IMR-90 (cell line): Measurements from ENCODE around the gene FUT1. TPM values are rescaled to one million over a fixed set of nuclear protein-coding genes. Genes with fewer than 3 reads are reported as not detected.

Source experiments
- ATAC-seq: fragments of 200-7000 bp; cut with Tn5 transposase; 2 replicates; pipeline ENCODE4 v1.9.1; 2020; ENCODE audit warnings: low read depth, mild to moderate bottlenecking, moderate library complexity
- BruUV-seq: library from RNA; stranded (reverse); fragments of 400-500 nt; replicated peaks from 2 replicates; lab custom pipeline; 2021; lab: Mats Ljungman, UMichigan
- CTCF ChIA-PET: fragments of 300-600 bp; formaldehyde crosslinking; extraction: SDS; loops from one replicate; lab custom pipeline; 2021; ENCODE audit warnings: antibody characterized with exemption; lab: Yijun Ruan, JAX
- POLR2A ChIA-PET: fragments of 300-600 bp; sonication (Branson Sonifier 250); formaldehyde crosslinking; loops from one replicate; lab custom pipeline; 2022; ENCODE audit warnings: antibody characterized with exemption; ENCODE audit not compliant: unreplicated experiment; lab: Charles Lee
- DNase-seq: peaks from one replicate; pipeline ENCODE4 v3.0.0; 2013
- H2AFZ ChIP-seq: replicated peaks from 2 replicates; pipeline ENCODE3; 2013; ENCODE audit warnings: low read length, mild to moderate bottlenecking; ENCODE audit not compliant: poor library complexity
- H2AK5ac ChIP-seq: 2 replicates; pipeline ENCODE4 v1.6.1; 2013; ENCODE audit warnings: low read depth, low read length, inconsistent platforms
- H2AK9ac ChIP-seq: replicated peaks from 2 replicates; pipeline ENCODE3; 2013; ENCODE audit warnings: mild to moderate bottlenecking, low read depth, low read length, moderate library complexity; ENCODE audit not compliant: poor library complexity
- H2BK120ac ChIP-seq: 2 replicates; pipeline ENCODE4 v1.6.1; 2013; ENCODE audit warnings: low read depth, low read length, inconsistent platforms
- H2BK15ac ChIP-seq: 3 replicates; pipeline ENCODE4 v1.6.1; 2013; ENCODE audit warnings: low read depth, low read length, inconsistent platforms
- H2BK20ac ChIP-seq: 2 replicates; pipeline ENCODE4 v1.6.1; 2013; ENCODE audit warnings: low read depth, mild to moderate bottlenecking, inconsistent platforms, low read length, moderate library complexity
- H2BK5ac ChIP-seq: 2 replicates; pipeline ENCODE4 v1.6.1; 2013; ENCODE audit warnings: mild to moderate bottlenecking, low read depth, low read length, inconsistent platforms; ENCODE audit not compliant: poor library complexity, severe bottlenecking
- H3K14ac ChIP-seq: replicated peaks from 2 replicates; pipeline ENCODE4 v1.6.1; 2013; ENCODE audit warnings: low read depth, low read length, inconsistent platforms
- H3K18ac ChIP-seq: 2 replicates; pipeline ENCODE4 v1.6.1; 2013; ENCODE audit warnings: low read depth, low read length, control low read depth
- H3K23ac ChIP-seq: 2 replicates; pipeline ENCODE4 v1.6.1; 2013; ENCODE audit warnings: low read depth, low read length, inconsistent platforms
- H3K27ac ChIP-seq: 2 replicates; pipeline ENCODE4 v1.5.1; 2013; ENCODE audit warnings: mild to moderate bottlenecking, control low read depth, low read length; ENCODE audit not compliant: insufficient read depth
- H3K27me3 ChIP-seq: 2 replicates; pipeline ENCODE4 v1.6.1; 2013; ENCODE audit warnings: low read length; ENCODE audit not compliant: control insufficient read depth, insufficient read depth
- H3K36me3 ChIP-seq: 2 replicates; pipeline ENCODE4 v1.6.1; 2013; ENCODE audit warnings: low read length, mixed read lengths; ENCODE audit not compliant: control insufficient read depth, insufficient read depth
- H3K4ac ChIP-seq: 2 replicates; pipeline ENCODE4 v1.6.1; 2013; ENCODE audit warnings: low read depth, low read length, inconsistent platforms
- H3K4me1 ChIP-seq: 2 replicates; pipeline ENCODE4 v1.6.1; 2013; ENCODE audit warnings: low read length, mixed read lengths; ENCODE audit not compliant: control insufficient read depth, insufficient read depth
- H3K4me2 ChIP-seq: 2 replicates; pipeline ENCODE4 v1.6.1; 2013; ENCODE audit warnings: low read depth, mild to moderate bottlenecking, control low read depth, low read length, moderate library complexity
- H3K4me3 ChIP-seq: 2 replicates; pipeline ENCODE4 v1.5.1; 2013; ENCODE audit warnings: low read depth, mild to moderate bottlenecking, control low read depth, low read length, moderate library complexity; ENCODE audit not compliant: insufficient read depth
- H3K56ac ChIP-seq: 2 replicates; pipeline ENCODE4 v1.6.1; 2013; ENCODE audit warnings: low read length, inconsistent platforms; ENCODE audit not compliant: insufficient read depth; ENCODE audit errors: extremely low read depth
- H3K79me1 ChIP-seq, 2 experiments: 2 replicates each; pipeline ENCODE4 v1.6.1; 2013; ENCODE audit warnings: low read length in 2 of 2, inconsistent platforms in 1 of 2, low read depth in 1 of 2
- H3K9ac ChIP-seq: 2 replicates; pipeline ENCODE4 v1.6.1; 2013; ENCODE audit warnings: low read depth, low read length, control low read depth
- H3K9me1 ChIP-seq: 2 replicates; pipeline ENCODE4 v1.6.1; 2013; ENCODE audit warnings: low read length, inconsistent platforms; ENCODE audit not compliant: insufficient read depth
- H3K9me3 ChIP-seq: 2 replicates; pipeline ENCODE4 v1.6.1; 2013; ENCODE audit warnings: low read length; ENCODE audit not compliant: control insufficient read depth, insufficient read depth
- H4K20me1 ChIP-seq: 2 replicates; pipeline ENCODE4 v1.6.1; 2013; ENCODE audit warnings: low read length, inconsistent platforms; ENCODE audit not compliant: insufficient read depth
- H4K5ac ChIP-seq: 2 replicates; pipeline ENCODE4 v1.6.1; 2013; ENCODE audit warnings: mild to moderate bottlenecking, low read depth, low read length, control low read depth
- H4K8ac ChIP-seq, 2 experiments: 2 replicates each; pipeline ENCODE4 v1.6.1; 2013; ENCODE audit warnings: low read depth in 2 of 2, low read length in 2 of 2, control low read depth in 1 of 2, inconsistent platforms in 1 of 2
- H4K91ac ChIP-seq: 2 replicates; pipeline ENCODE4 v1.6.1; 2013; ENCODE audit warnings: low read depth, low read length, inconsistent platforms; ENCODE audit not compliant: insufficient read depth
- BHLHE40 ChIP-seq: fragments of 150-350 bp; IDR thresholded peaks from 2 replicates; pipeline ENCODE4 v1.6.1; 2016; ENCODE audit warnings: mild to moderate bottlenecking, low read depth, low read length
- CEBPB ChIP-seq: IDR thresholded peaks from 2 replicates; pipeline ENCODE4 v1.6.1; 2012; ENCODE audit warnings: low read depth, low read length, improper control_type of control experiment
- FOS ChIP-seq: fragments of 150-350 bp; IDR thresholded peaks from 2 replicates; pipeline ENCODE4 v1.6.1; 2016; ENCODE audit warnings: low read depth, low read length
- MAZ ChIP-seq: IDR thresholded peaks from 2 replicates; pipeline ENCODE4 v1.6.1; 2012; ENCODE audit warnings: low read depth, mild to moderate bottlenecking, low read length, improper control_type of control experiment, moderate library complexity, borderline replicate concordance
- MXI1 ChIP-seq: IDR thresholded peaks from 2 replicates; pipeline ENCODE4 v1.6.1; 2012; ENCODE audit warnings: low read depth, mild to moderate bottlenecking, low read length, moderate library complexity, borderline replicate concordance
- NFE2L2 ChIP-seq: fragments of 150-350 bp; IDR thresholded peaks from 2 replicates; pipeline ENCODE4 v1.6.1; 2016; ENCODE audit warnings: low read depth, mild to moderate bottlenecking, low read length
- POLR2A ChIP-seq: IDR thresholded peaks from 2 replicates; pipeline ENCODE4 v1.6.1; 2012; ENCODE audit warnings: mild to moderate bottlenecking, low read depth, low read length
- RCOR1 ChIP-seq: IDR thresholded peaks from 2 replicates; pipeline ENCODE4 v1.6.1; 2012; ENCODE audit warnings: mild to moderate bottlenecking, low read length, improper control_type of control experiment; ENCODE audit not compliant: insufficient replicate concordance
- RFX5 ChIP-seq: IDR thresholded peaks from 2 replicates; pipeline ENCODE4 v1.8.0; 2012; ENCODE audit warnings: low read depth, mild to moderate bottlenecking, low read length, moderate library complexity
- SMC3 ChIP-seq: fragments of 150-350 bp; IDR thresholded peaks from 2 replicates; pipeline ENCODE4 v1.6.1; 2016; ENCODE audit warnings: low read depth, mild to moderate bottlenecking, antibody characterized with exemption, low read length, moderate library complexity
- USF2 ChIP-seq: fragments of 150-350 bp; IDR thresholded peaks from 2 replicates; pipeline ENCODE4 v1.6.1; 2017; ENCODE audit warnings: mild to moderate bottlenecking, antibody characterized with exemption, low read length, low read depth
- WGBS, 2 experiments: methylation state at CpG; one replicate each; pipeline versions ENCODE4 v1.1.5 to v1.1.7; 2013; ENCODE audit warnings: missing lambda C conversion rate in 2 of 2; ENCODE audit not compliant: insufficient read length in 1 of 2; ENCODE audit errors: extremely low coverage in 2 of 2; 5-methylcytosine and 5-hydroxymethylcytosine counted together
- dilution Hi-C: fragments of 300-500 bp; cut with HindIII; formaldehyde crosslinking; loops from one replicate; pipeline ENCODE4 v1.14.3; 2018; ENCODE audit warnings: low sequenced_read_pairs; ENCODE audit not compliant: unreplicated experiment
- in situ Hi-C: fragments of 300-500 bp; cut with MboI; formaldehyde crosslinking; loops from 3 replicates; pipeline ENCODE4 v1.14.3; 2019; ENCODE audit warnings: low sequenced_read_pairs, inconsistent platforms, mixed read lengths
- intact Hi-C: fragments of 100-400 bp; cut with micrococcal nuclease; formaldehyde crosslinking; loops from 2 replicates; pipeline ENCODE4 v1.10.0; 2022
- polyA plus RNA-seq, 3 experiments: library from polyadenylated mRNA; depleted of rRNA; stranded (reverse); fragments of >200 nt; gene quantifications; 2 replicates each; pipeline ENCODE4 v1.2.3, GENCODE V29; 2012; ENCODE audit warnings: low replicate concordance in 1 of 3
- total RNA-seq: library from RNA; depleted of rRNA; stranded (reverse); fragments of >200 nt; gene quantifications from 2 replicates; pipeline ENCODE4 v1.2.3, GENCODE V29; 2012
- TF ChIP-seq, protein P1 (sequence below): fragments of 150-350 bp; IDR thresholded peaks from 2 replicates; pipeline ENCODE4 v1.6.1; 2016; ENCODE audit warnings: low read depth, mild to moderate bottlenecking, low read length, moderate library complexity, borderline replicate concordance
- TF ChIP-seq, protein P2 (sequence below): conservative IDR thresholded peaks from 2 replicates; pipeline ENCODE4 v1.5.1; 2012; ENCODE audit warnings: mild to moderate bottlenecking, low read depth, low read length, improper control_type of control experiment

FUT1 gene
- total and polyA plus RNA-seq, 2 of the 4 experiments (the other 2 are of a cell fraction) = 0.09 to 0.18 TPM

DNA sequence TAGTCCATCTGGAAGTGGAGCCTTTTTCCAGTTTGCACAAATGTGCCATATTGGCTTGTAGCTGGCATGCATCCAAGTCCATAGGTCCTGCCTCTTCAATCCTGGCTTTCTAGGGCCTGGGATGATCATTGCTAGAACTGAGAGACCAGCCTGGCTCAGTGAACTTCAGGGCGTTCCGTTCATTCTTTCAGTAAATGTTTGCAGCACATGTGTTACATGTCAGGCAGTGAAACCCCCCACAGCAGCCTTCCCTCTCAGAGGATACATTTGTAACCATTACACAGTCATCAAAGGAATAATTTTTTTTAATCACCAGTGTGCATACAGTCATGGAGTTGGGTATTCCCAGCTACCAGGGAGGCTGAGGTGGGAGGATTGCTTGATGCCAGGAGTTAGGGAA is 47.0 kb downstream of the FUT1 start:
- ChIA-PET CTCF (no interaction called here), POLR2A (no interaction called here)
- Histone ChIP-seq H2BK15ac (no peak overlapping the region), H3K9me3 (no peaks in the 10 kb centered on the region), H2AFZ (no peak overlapping the region), H2BK20ac (no peak overlapping the region), H4K5ac (no peak overlapping the region), H2BK120ac (no peak overlapping the region), H2BK5ac (no peak overlapping the region), H3K56ac (no peak overlapping the region), H4K91ac (no peak overlapping the region), H3K4me2 (no peak overlapping the region), H3K27me3 (no peaks in the 10 kb centered on the region), H3K4me3 (no peak overlapping the region), H3K36me3 (peaks cover 5% of the 10 kb centered on the region), H3K23ac (no peak overlapping the region), H3K79me1 (no peaks in the 10 kb centered on the region), H3K14ac (no peak overlapping the region), H3K18ac (no peak overlapping the region), H3K27ac (no peak overlapping the region), H4K8ac (no peak overlapping the region), H4K20me1 (no peaks in the 10 kb centered on the region), H3K9me1 (no peaks in the 10 kb centered on the region), H3K9ac (no peak overlapping the region), H2AK9ac (no peak overlapping the region), H3K4ac (no peak overlapping the region), H2AK5ac (no peak overlapping the region), H3K4me1 (no peaks in the 10 kb centered on the region)
- dilution Hi-C loops (no loop called here), in situ Hi-C loops (no loop called here), intact Hi-C loops (no loop called here)
- no TSS peak for BruUV-seq
- WGBS, 2 experiments = 29% methylated on average over 2 of the region's 2 CpGs; no CpG with 5 or more reads in 1 of the 2 experiments
- ATAC-seq (no peak; the same call in 1 of the 2 replicates), DNase-seq (no peak)
- no peak for TF ChIP-seq RCOR1
- TF ChIP-seq POLR2A = no peak
- no peak for TF ChIP-seq MXI1
- TF ChIP-seq USF2 = no peak
- TF ChIP-seq MAZ = no peak
- TF ChIP-seq, protein P1, sequence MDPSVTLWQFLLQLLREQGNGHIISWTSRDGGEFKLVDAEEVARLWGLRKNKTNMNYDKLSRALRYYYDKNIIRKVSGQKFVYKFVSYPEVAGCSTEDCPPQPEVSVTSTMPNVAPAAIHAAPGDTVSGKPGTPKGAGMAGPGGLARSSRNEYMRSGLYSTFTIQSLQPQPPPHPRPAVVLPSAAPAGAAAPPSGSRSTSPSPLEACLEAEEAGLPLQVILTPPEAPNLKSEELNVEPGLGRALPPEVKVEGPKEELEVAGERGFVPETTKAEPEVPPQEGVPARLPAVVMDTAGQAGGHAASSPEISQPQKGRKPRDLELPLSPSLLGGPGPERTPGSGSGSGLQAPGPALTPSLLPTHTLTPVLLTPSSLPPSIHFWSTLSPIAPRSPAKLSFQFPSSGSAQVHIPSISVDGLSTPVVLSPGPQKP = no peak
- TF ChIP-seq BHLHE40 = no peak
- no peak for TF ChIP-seq FOS
- no peak for TF ChIP-seq RFX5
- no peak for TF ChIP-seq SMC3
- TF ChIP-seq CEBPB = no peak
- TF ChIP-seq, protein P2, sequence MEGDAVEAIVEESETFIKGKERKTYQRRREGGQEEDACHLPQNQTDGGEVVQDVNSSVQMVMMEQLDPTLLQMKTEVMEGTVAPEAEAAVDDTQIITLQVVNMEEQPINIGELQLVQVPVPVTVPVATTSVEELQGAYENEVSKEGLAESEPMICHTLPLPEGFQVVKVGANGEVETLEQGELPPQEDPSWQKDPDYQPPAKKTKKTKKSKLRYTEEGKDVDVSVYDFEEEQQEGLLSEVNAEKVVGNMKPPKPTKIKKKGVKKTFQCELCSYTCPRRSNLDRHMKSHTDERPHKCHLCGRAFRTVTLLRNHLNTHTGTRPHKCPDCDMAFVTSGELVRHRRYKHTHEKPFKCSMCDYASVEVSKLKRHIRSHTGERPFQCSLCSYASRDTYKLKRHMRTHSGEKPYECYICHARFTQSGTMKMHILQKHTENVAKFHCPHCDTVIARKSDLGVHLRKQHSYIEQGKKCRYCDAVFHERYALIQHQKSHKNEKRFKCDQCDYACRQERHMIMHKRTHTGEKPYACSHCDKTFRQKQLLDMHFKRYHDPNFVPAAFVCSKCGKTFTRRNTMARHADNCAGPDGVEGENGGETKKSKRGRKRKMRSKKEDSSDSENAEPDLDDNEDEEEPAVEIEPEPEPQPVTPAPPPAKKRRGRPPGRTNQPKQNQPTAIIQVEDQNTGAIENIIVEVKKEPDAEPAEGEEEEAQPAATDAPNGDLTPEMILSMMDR = no peak
- no peak for TF ChIP-seq NFE2L2
